HepG2 (cell line): ENCODE measurements around the gene CBLC. TPM values are rescaled to one million over a fixed set of nuclear protein-coding genes. Genes with fewer than 3 reads are reported as not detected.
A peak's percentile ranks its signal among the peaks of the same experiment; 100 is the strongest.

ENCODE experiments used
- DMAP1 ChIP-seq: IDR thresholded peaks from 2 replicates; pipeline ENCODE4 v1.6.1; 2016
- GATA4 ChIP-seq: sonication (generic); IDR thresholded peaks from 2 replicates; pipeline ENCODE4 v1.6.1; 2016; ENCODE audit warnings: antibody characterized with exemption, low read depth, borderline replicate concordance
- JARID2 ChIP-seq: sonication (generic); formaldehyde crosslinking; IDR thresholded peaks from 2 replicates; pipeline ENCODE4 v1.8.1; 2023; ENCODE audit warnings: missing genetic modification reagents, inconsistent platforms; ENCODE audit not compliant: insufficient replicate concordance
- KDM4B ChIP-seq: sonication (generic); formaldehyde crosslinking; IDR thresholded peaks from 2 replicates; pipeline ENCODE4 v1.4.0; 2020; ENCODE audit warnings: missing genetic modification reagents
- MAFF ChIP-seq: IDR thresholded peaks from 2 replicates; pipeline ENCODE4 v1.6.1; 2011; ENCODE audit warnings: low read depth, low read length, improper control_type of control experiment
- MYC ChIP-seq: sonication (generic); formaldehyde crosslinking; IDR thresholded peaks from 2 replicates; pipeline ENCODE4 v1.9.0; 2021; ENCODE audit warnings: missing genetic modification reagents, borderline replicate concordance
- NAIF1 ChIP-seq: sonication (generic); formaldehyde crosslinking; IDR thresholded peaks from 2 replicates; pipeline ENCODE4 v1.5.0; 2020; ENCODE audit warnings: mild to moderate bottlenecking, missing genetic modification reagents, borderline replicate concordance
- RBAK ChIP-seq: sonication (generic); formaldehyde crosslinking; IDR thresholded peaks from 2 replicates; pipeline ENCODE4 v1.5.1; 2020; ENCODE audit warnings: mild to moderate bottlenecking, missing genetic modification reagents
- RBM22 ChIP-seq: fragments of 200-400 bp; formaldehyde crosslinking; optimal IDR thresholded peaks from 2 replicates; pipeline ENCODE3; 2017; ENCODE audit warnings: mild to moderate bottlenecking, low read length, moderate library complexity
- SPEN ChIP-seq: sonication (generic); formaldehyde crosslinking; IDR thresholded peaks from 2 replicates; pipeline ENCODE4 v1.5.1; 2020; ENCODE audit warnings: low read depth, mild to moderate bottlenecking, missing genetic modification reagents
- ZBTB21 ChIP-seq: sonication (generic); formaldehyde crosslinking; IDR thresholded peaks from 2 replicates; pipeline ENCODE4 v1.4.0; 2020; ENCODE audit warnings: missing genetic modification reagents
- ZFP37 ChIP-seq: sonication (generic); formaldehyde crosslinking; IDR thresholded peaks from 2 replicates; pipeline ENCODE4 v1.4.0; 2020; ENCODE audit warnings: missing genetic modification reagents, borderline replicate concordance
- ZNF136 ChIP-seq: sonication (generic); formaldehyde crosslinking; IDR thresholded peaks from 2 replicates; pipeline ENCODE4 v1.8.1; 2022; ENCODE audit warnings: low read depth, mild to moderate bottlenecking, moderate library complexity, missing genetic modification reagents
- ZNF383 ChIP-seq: sonication (generic); formaldehyde crosslinking; IDR thresholded peaks from 2 replicates; pipeline ENCODE4 v1.4.0; 2020; ENCODE audit warnings: missing genetic modification reagents, mild to moderate bottlenecking, borderline replicate concordance
- ZSCAN9 ChIP-seq: IDR thresholded peaks from 2 replicates; pipeline ENCODE4 v1.6.1; 2016; ENCODE audit warnings: borderline replicate concordance
- polyA plus RNA-seq, 8 experiments: library from polyadenylated mRNA; depleted of rRNA in 3 of 8; stranded (reverse) in 7 of 8; unstranded in 1 of 8; fragments of >200 nt; fragmentation: Illumina TruSeq in 4 of 8; extraction: Trizol in 4 of 8; gene quantifications; 2 replicates each; pipeline versions ENCODE4 v1.2.1 to v1.2.3, GENCODE V29; 2011 to 2016; ENCODE audit warnings: low read depth in 4 of 8, missing spikeins in 1 of 8, mixed read lengths in 1 of 8; ENCODE audit not compliant: insufficient read depth in 1 of 8
- total RNA-seq, 5 experiments: library from RNA; depleted of rRNA; stranded (reverse); fragments of >200 nt; fragmentation: Illumina TruSeq; extraction: Trizol; gene quantifications; 2 replicates each; pipeline ENCODE4 v1.2.3, GENCODE V29; 2016; ENCODE audit warnings: low read depth in 1 of 5
- TF ChIP-seq, protein P1 (sequence below): sonication (generic); formaldehyde crosslinking; IDR thresholded peaks from 2 replicates; pipeline ENCODE4 v1.5.0; 2020; ENCODE audit warnings: missing genetic modification reagents
- TF ChIP-seq, protein P2 (sequence below): sonication (generic); formaldehyde crosslinking; IDR thresholded peaks from 2 replicates; pipeline ENCODE4 v1.4.0; 2020; ENCODE audit warnings: low read depth, mild to moderate bottlenecking, missing genetic modification reagents
- TF ChIP-seq, protein P3 (sequence below): sonication (generic); formaldehyde crosslinking; IDR thresholded peaks from 2 replicates; pipeline ENCODE4 v1.5.0; 2020; ENCODE audit warnings: mild to moderate bottlenecking, missing genetic modification reagents, borderline replicate concordance
- TF ChIP-seq, protein P4 (sequence below): IDR thresholded peaks from 2 replicates; pipeline ENCODE4 v1.6.1; 2016; ENCODE audit warnings: mild to moderate bottlenecking, missing biosample characterization, missing genetic modification reagents
- TF ChIP-seq, protein P5 (sequence below): IDR thresholded peaks from 2 replicates; pipeline ENCODE4 v1.6.1; 2016; ENCODE audit warnings: missing genetic modification reagents, missing compliant biosample characterization
- TF ChIP-seq, protein P6 (sequence below): sonication (generic); formaldehyde crosslinking; IDR thresholded peaks from 2 replicates; pipeline ENCODE4 v1.5.1; 2020; ENCODE audit warnings: mild to moderate bottlenecking, moderate library complexity, missing genetic modification reagents

The CBLC gene
- total and polyA plus RNA-seq, 2 of the 13 experiments (the other 11 are each of a cell fraction or from before 2014, with no cell fraction given): 1.8 to 2.6 TPM

DNA sequence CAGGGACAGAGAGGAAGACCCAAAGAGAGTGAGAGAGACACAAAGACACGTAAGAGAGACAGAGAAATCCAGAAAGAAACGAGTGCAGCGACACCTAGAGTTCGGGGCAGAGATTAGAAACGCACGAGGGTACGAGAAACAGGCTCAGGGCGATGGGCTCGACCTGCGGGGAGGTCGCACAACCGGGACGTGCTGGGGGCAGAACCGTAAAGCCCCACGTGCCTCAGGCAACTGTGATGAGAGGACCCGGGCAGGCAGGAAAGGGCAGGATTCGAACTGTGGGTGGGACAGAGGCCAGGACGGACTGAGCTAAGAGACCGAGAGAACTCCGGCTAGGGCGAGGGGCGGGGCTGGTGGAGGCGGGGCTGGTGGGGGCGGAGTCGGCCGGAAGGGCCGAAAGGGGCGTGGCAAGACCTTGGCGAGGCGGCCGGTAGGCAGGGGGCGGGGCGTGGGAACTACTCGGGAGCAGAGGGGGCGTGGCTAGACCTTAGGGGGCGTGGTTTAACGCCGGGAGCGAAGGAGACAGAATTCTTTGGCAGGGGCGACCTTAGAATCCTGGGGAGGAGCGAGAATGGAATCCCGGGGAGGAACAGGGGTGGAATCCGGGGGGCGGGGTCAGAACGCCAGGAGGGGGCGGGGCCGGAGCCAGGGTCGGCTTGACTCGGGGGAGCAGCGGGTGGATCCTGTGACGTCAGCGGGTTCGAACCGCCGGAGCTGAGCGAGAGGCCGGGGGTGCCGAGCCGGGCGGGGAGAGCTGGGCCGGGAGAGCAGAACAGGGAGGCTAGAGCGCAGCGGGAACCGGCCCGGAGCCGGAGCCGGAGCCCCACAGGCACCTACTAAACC lies 68.1 kb downstream of the CBLC start, which contains the start of gene NECTIN2 (continued):
- TF ChIP-seq GATA4 (no peak), DMAP1 (CRISPR knock-in tag) (peak; percentile 53; the same call in 1 of the 2 replicates), ZSCAN9 (CRISPR knock-in tag) (no peak), JARID2 (no peak), NAIF1 (CRISPR knock-in tag) (no peak), ZBTB21 (CRISPR knock-in tag) (no peak), SPEN (CRISPR knock-in tag) (peak; percentile 19), ZNF136 (CRISPR knock-in tag) (0 out of 2 replicates have a peak, but pooled peaks have one; percentile 38), ZNF383 (no peak), MAFF (no peak), RBM22 (no peak), MYC (peak; percentile 83; the same call in 1 of the 2 replicates), RBAK (CRISPR knock-in tag) (no peak), ZFP37 (CRISPR knock-in tag) (no peak), KDM4B (CRISPR knock-in tag) (no peak)
- TF ChIP-seq, protein P1, sequence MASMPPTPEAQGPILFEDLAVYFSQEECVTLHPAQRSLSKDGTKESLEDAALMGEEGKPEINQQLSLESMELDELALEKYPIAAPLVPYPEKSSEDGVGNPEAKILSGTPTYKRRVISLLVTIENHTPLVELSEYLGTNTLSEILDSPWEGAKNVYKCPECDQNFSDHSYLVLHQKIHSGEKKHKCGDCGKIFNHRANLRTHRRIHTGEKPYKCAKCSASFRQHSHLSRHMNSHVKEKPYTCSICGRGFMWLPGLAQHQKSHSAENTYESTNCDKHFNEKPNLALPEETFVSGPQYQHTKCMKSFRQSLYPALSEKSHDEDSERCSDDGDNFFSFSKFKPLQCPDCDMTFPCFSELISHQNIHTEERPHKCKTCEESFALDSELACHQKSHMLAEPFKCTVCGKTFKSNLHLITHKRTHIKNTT: no peak
- TF ChIP-seq, protein P2, sequence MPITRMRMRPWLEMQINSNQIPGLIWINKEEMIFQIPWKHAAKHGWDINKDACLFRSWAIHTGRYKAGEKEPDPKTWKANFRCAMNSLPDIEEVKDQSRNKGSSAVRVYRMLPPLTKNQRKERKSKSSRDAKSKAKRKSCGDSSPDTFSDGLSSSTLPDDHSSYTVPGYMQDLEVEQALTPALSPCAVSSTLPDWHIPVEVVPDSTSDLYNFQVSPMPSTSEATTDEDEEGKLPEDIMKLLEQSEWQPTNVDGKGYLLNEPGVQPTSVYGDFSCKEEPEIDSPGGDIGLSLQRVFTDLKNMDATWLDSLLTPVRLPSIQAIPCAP (CRISPR knock-in tag): no peak
- TF ChIP-seq, protein P3, sequence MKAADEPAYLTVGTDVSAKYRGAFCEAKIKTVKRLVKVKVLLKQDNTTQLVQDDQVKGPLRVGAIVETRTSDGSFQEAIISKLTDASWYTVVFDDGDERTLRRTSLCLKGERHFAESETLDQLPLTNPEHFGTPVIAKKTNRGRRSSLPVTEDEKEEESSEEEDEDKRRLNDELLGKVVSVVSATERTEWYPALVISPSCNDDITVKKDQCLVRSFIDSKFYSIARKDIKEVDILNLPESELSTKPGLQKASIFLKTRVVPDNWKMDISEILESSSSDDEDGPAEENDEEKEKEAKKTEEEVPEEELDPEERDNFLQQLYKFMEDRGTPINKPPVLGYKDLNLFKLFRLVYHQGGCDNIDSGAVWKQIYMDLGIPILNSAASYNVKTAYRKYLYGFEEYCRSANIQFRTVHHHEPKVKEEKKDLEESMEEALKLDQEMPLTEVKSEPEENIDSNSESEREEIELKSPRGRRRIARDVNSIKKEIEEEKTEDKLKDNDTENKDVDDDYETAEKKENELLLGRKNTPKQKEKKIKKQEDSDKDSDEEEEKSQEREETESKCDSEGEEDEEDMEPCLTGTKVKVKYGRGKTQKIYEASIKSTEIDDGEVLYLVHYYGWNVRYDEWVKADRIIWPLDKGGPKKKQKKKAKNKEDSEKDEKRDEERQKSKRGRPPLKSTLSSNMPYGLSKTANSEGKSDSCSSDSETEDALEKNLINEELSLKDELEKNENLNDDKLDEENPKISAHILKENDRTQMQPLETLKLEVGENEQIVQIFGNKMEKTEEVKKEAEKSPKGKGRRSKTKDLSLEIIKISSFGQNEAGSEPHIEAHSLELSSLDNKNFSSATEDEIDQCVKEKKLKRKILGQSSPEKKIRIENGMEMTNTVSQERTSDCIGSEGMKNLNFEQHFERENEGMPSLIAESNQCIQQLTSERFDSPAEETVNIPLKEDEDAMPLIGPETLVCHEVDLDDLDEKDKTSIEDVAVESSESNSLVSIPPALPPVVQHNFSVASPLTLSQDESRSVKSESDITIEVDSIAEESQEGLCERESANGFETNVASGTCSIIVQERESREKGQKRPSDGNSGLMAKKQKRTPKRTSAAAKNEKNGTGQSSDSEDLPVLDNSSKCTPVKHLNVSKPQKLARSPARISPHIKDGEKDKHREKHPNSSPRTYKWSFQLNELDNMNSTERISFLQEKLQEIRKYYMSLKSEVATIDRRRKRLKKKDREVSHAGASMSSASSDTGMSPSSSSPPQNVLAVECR (CRISPR knock-in tag): peak; percentile 63
- TF ChIP-seq, protein P4, sequence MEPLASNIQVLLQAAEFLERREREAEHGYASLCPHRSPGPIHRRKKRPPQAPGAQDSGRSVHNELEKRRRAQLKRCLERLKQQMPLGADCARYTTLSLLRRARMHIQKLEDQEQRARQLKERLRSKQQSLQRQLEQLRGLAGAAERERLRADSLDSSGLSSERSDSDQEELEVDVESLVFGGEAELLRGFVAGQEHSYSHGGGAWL: peak; percentile 25
- TF ChIP-seq, protein P5, sequence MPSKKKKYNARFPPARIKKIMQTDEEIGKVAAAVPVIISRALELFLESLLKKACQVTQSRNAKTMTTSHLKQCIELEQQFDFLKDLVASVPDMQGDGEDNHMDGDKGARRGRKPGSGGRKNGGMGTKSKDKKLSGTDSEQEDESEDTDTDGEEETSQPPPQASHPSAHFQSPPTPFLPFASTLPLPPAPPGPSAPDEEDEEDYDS (CRISPR knock-in tag): peak; percentile 69
- TF ChIP-seq, protein P6, sequence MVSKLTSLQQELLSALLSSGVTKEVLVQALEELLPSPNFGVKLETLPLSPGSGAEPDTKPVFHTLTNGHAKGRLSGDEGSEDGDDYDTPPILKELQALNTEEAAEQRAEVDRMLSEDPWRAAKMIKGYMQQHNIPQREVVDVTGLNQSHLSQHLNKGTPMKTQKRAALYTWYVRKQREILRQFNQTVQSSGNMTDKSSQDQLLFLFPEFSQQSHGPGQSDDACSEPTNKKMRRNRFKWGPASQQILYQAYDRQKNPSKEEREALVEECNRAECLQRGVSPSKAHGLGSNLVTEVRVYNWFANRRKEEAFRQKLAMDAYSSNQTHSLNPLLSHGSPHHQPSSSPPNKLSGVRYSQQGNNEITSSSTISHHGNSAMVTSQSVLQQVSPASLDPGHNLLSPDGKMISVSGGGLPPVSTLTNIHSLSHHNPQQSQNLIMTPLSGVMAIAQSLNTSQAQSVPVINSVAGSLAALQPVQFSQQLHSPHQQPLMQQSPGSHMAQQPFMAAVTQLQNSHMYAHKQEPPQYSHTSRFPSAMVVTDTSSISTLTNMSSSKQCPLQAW (CRISPR knock-in tag): no peak
